Measurements from ENCODE around the gene CAMK1D.

CAMK1D gene

DNA sequence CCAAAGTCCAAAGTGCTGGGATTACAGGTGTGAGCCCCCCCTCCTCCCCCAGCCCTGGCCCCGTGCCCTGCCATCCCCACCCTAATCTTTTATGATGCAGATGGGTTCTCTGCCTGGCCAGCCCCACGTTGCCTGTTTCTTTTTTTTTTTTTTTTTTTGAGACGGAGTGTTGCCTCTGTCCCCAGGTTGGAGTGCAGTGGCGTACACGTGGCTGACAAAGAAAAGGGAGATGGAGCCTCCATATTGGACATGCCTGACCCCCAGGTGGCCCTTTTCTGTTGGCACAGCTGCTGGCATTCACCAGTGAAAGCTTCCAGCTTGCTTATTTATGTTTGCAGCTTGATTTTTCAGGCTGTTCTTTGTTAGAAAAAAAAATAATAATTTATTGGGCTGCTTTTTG lies 416.9 kb downstream of the CAMK1D start:
- no peak for TF ChIP-seq ZNF560 (tag by site-specific recombination; IDR thresholded peaks at IDR 0.05; ENCODE audit: borderline replicate concordance)
- TF ChIP-seq, protein P1, sequence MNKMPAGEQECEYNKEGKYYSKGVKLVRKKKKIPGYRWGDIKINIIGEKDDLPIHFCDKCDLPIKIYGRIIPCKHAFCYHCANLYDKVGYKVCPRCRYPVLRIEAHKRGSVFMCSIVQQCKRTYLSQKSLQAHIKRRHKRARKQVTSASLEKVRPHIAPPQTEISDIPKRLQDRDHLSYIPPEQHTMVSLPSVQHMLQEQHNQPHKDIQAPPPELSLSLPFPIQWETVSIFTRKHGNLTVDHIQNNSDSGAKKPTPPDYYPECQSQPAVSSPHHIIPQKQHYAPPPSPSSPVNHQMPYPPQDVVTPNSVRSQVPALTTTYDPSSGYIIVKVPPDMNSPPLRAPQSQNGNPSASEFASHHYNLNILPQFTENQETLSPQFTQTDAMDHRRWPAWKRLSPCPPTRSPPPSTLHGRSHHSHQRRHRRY (tag by site-specific recombination; IDR thresholded peaks at IDR 0.05): no peak
- TF ChIP-seq, protein P2, sequence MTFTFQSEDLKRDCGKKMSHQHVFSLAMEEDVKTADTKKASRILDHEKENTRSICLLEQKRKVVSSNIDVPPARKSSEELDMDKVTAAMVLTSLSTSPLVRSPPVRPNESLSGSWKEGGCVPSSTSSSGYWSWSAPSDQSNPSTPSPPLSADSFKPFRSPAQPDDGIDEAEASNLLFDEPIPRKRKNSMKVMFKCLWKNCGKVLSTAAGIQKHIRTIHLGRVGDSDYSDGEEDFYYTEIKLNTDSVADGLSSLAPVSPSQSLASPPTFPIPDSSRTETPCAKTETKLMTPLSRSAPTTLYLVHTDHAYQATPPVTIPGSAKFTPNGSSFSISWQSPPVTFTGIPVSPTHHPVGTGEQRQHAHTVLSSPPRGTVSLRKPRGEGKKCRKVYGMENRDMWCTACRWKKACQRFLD (tag by site-specific recombination; IDR thresholded peaks at IDR 0.05): no peak
- TF ChIP-seq, protein P3, sequence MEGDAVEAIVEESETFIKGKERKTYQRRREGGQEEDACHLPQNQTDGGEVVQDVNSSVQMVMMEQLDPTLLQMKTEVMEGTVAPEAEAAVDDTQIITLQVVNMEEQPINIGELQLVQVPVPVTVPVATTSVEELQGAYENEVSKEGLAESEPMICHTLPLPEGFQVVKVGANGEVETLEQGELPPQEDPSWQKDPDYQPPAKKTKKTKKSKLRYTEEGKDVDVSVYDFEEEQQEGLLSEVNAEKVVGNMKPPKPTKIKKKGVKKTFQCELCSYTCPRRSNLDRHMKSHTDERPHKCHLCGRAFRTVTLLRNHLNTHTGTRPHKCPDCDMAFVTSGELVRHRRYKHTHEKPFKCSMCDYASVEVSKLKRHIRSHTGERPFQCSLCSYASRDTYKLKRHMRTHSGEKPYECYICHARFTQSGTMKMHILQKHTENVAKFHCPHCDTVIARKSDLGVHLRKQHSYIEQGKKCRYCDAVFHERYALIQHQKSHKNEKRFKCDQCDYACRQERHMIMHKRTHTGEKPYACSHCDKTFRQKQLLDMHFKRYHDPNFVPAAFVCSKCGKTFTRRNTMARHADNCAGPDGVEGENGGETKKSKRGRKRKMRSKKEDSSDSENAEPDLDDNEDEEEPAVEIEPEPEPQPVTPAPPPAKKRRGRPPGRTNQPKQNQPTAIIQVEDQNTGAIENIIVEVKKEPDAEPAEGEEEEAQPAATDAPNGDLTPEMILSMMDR (tag by site-specific recombination; IDR thresholded peaks at IDR 0.05): no peak
- TF ChIP-seq ZNF558 (tag by site-specific recombination; IDR thresholded peaks at IDR 0.05): no peak
- no peak for TF ChIP-seq ZBTB7A (tag by site-specific recombination; IDR thresholded peaks at IDR 0.05; ENCODE audit: low read depth)
- no peak for TF ChIP-seq ZNF664 (tag by site-specific recombination; IDR thresholded peaks at IDR 0.05)
- TF ChIP-seq KLF7 (tag by site-specific recombination; IDR thresholded peaks at IDR 0.05; ENCODE audit: borderline replicate concordance): no peak
- no peak for TF ChIP-seq GLIS1 (tag by site-specific recombination; IDR thresholded peaks at IDR 0.05)
- TF ChIP-seq GLI4 (tag by site-specific recombination; IDR thresholded peaks at IDR 0.05): no peak
- TF ChIP-seq ZNF391 (tag by site-specific recombination; IDR thresholded peaks at IDR 0.05; ENCODE audit: borderline replicate concordance, low read depth): no peak
- TF ChIP-seq ZNF571 (tag by site-specific recombination; IDR thresholded peaks at IDR 0.05): no peak
- TF ChIP-seq ZNF239 (tag by site-specific recombination; IDR thresholded peaks at IDR 0.05): no peak
- Histone ChIP-seq H3K36me3 (ENCODE audit: control insufficient read depth in 2 of 2, insufficient read depth in 1 of 2, low read length in 2 of 2) (peaks cover 0 to 3% of the 10 kb centered on the region in 2 experiments; a peak in 1 of 3 replicates), H3K27ac (ENCODE audit: extremely low read depth, low read depth, low read length) (no peak overlapping the region), H3K4me3 (ENCODE audit: low read depth, low read length) (no peak overlapping the region), H3K9me3 (ENCODE audit: control insufficient read depth, insufficient read depth, low read depth, low read length) (no peaks in the 10 kb centered on the region), H3K4me1 (ENCODE audit: control insufficient read depth, insufficient read depth, low read length) (no peaks in the 10 kb centered on the region)
- POLR2A ChIA-PET: no interaction called here
- CTCF ChIA-PET: interaction anchor here (2.3 kb wide), 1 partner anchor 16 kb away, joined by 9 read pairs; no protein-coding TSS in a partner anchor

DNA sequence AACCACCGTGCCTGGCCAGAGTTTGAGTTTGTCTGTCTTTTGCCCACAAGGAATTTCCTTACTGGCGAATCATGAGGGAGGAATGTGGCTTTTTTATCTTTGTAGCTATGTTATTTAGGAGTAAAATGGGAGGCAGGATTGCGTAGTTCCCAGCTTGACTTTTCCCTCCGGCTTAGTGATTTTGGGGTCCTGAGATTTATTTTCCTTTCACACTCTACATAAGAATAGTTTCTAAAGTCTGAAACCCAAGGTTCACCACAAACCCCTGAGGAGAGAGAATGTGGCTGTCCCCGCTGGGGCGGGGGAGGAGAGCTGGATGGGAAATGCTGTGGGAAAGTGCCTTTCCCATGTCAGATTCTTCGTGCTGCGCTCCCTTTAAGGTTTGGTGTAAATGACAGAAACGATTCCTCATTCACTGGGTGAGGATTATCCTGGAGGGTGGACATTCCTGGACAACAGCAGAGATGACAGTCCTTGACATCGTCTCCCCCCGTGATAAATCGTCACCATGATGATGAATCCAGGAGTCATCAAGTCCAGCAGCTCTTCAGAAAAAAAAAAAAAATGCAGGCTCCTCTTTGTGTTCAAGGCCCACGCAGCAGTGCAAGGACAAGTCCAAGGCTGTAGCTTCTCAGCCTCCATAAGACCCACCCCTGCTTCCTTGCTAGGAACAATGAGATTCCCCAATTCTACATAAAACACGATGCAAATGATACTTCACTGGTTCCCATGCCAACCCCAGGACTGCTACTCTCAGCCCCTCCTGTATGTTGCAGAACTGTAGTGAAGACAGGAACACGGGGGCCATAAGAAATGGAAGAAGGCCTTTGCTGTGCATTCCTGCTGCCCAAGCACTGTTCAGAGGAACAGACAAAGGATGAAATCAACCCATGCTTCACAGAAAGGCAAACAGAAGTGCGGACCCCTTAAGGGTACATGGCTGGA lies 419.1 kb downstream of the CAMK1D start:
- ChIA-PET CTCF (interaction anchor here (0.6 to 2.2 kb wide), 2 partner anchors 14 to 212 kb away, joined by 3 to 7 read pairs; no protein-coding TSS in a partner anchor), POLR2A (no interaction called here)
- no peak overlapping the region for H3K4me3 ChIP-seq (ENCODE audit: low read depth, low read length)
- H3K27ac ChIP-seq (ENCODE audit: extremely low read depth, low read depth, low read length): no peak overlapping the region
- H3K36me3 ChIP-seq (ENCODE audit: control insufficient read depth in 2 of 2, insufficient read depth in 1 of 2, low read length in 2 of 2): peaks cover 0 to 3% of the 10 kb centered on the region in 2 experiments; a peak in 1 of 3 replicates
- H3K9me3 ChIP-seq (ENCODE audit: control insufficient read depth, insufficient read depth, low read depth, low read length): no peaks in the 10 kb centered on the region
- TF ChIP-seq, protein P4, sequence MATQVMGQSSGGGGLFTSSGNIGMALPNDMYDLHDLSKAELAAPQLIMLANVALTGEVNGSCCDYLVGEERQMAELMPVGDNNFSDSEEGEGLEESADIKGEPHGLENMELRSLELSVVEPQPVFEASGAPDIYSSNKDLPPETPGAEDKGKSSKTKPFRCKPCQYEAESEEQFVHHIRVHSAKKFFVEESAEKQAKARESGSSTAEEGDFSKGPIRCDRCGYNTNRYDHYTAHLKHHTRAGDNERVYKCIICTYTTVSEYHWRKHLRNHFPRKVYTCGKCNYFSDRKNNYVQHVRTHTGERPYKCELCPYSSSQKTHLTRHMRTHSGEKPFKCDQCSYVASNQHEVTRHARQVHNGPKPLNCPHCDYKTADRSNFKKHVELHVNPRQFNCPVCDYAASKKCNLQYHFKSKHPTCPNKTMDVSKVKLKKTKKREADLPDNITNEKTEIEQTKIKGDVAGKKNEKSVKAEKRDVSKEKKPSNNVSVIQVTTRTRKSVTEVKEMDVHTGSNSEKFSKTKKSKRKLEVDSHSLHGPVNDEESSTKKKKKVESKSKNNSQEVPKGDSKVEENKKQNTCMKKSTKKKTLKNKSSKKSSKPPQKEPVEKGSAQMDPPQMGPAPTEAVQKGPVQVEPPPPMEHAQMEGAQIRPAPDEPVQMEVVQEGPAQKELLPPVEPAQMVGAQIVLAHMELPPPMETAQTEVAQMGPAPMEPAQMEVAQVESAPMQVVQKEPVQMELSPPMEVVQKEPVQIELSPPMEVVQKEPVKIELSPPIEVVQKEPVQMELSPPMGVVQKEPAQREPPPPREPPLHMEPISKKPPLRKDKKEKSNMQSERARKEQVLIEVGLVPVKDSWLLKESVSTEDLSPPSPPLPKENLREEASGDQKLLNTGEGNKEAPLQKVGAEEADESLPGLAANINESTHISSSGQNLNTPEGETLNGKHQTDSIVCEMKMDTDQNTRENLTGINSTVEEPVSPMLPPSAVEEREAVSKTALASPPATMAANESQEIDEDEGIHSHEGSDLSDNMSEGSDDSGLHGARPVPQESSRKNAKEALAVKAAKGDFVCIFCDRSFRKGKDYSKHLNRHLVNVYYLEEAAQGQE (tag by site-specific recombination; IDR thresholded peaks at IDR 0.05): no peak
- no peak for TF ChIP-seq ZNF266 (tag by site-specific recombination; IDR thresholded peaks at IDR 0.05; ENCODE audit: low read depth)
- TF ChIP-seq ZNF37A (tag by site-specific recombination; IDR thresholded peaks at IDR 0.05): no peak
- TF ChIP-seq TCF7L2 (IDR thresholded peaks at IDR 0.05; ENCODE audit: borderline replicate concordance, low read depth, low read length): no peak
- TF ChIP-seq ZNF658 (tag by site-specific recombination; IDR thresholded peaks at IDR 0.05): no peak
- TF ChIP-seq OSR2 (tag by site-specific recombination; IDR thresholded peaks at IDR 0.05): no peak
- no peak for TF ChIP-seq GLI2 (tag by site-specific recombination; IDR thresholded peaks at IDR 0.05; ENCODE audit: borderline replicate concordance, low read depth)
- no peak for TF ChIP-seq SETDB1 (IDR thresholded peaks at IDR 0.05; ENCODE audit: insufficient read length, low read length)
- no peak for TF ChIP-seq ZNF776 (tag by site-specific recombination; IDR thresholded peaks at IDR 0.05; ENCODE audit: borderline replicate concordance)
- TF ChIP-seq ZSCAN16 (tag by site-specific recombination; IDR thresholded peaks at IDR 0.05): no peak
- TF ChIP-seq ZNF558 (tag by site-specific recombination; IDR thresholded peaks at IDR 0.05): no peak
- TF ChIP-seq ZBTB8A (tag by site-specific recombination; IDR thresholded peaks at IDR 0.05): no peak
- no peak for TF ChIP-seq ZNF174 (tag by site-specific recombination; IDR thresholded peaks at IDR 0.05)
- TF ChIP-seq ZNF560 (tag by site-specific recombination; IDR thresholded peaks at IDR 0.05; ENCODE audit: borderline replicate concordance): no peak
- no peak for TF ChIP-seq ZNF423 (tag by site-specific recombination; IDR thresholded peaks at IDR 0.05)
- TF ChIP-seq BCL11A (tag by site-specific recombination; IDR thresholded peaks at IDR 0.05; ENCODE audit: low read depth): no peak
- no peak for TF ChIP-seq GFI1B (tag by site-specific recombination; IDR thresholded peaks at IDR 0.05)
- no peaks in the 10 kb centered on the region for H3K4me1 ChIP-seq (ENCODE audit: control insufficient read depth, insufficient read depth, low read length)

Data from HEK293 (cell line).